ENCODE measurements around the gene FMO2.
A peak's percentile ranks its signal among the peaks of the same experiment; 100 is the strongest.

- TF ChIP-seq CTCF (IDR thresholded peaks at IDR 0.05 in 4 of 5, conservative IDR thresholded peaks at IDR 0.05 in 1 of 5) (no peak), POLR2A (IDR thresholded peaks at IDR 0.05) (peak; percentile 14 to 43)
Observed at GRCh38 chr1:171185091-171185490, at the start of gene FMO2.

Data from gastrocnemius medialis (tissue), 4 donors.